IMR-90 (cell line): ENCODE data around the gene CTAG1B. TPM values are rescaled to one million over a fixed set of nuclear protein-coding genes. Genes with fewer than 3 reads are reported as not detected.

Experiments used
- ATAC-seq: fragments of 200-7000 bp; cut with Tn5 transposase; 2 replicates; pipeline ENCODE4 v1.9.1; 2020; ENCODE audit warnings: low read depth, mild to moderate bottlenecking, moderate library complexity
- BruUV-seq: library from RNA; stranded (reverse); fragments of 400-500 nt; replicated peaks from 2 replicates; lab custom pipeline; 2021; lab: Mats Ljungman, UMichigan
- CTCF ChIA-PET: fragments of 300-600 bp; formaldehyde crosslinking; extraction: SDS; loops from one replicate; lab custom pipeline; 2021; ENCODE audit warnings: antibody characterized with exemption; lab: Yijun Ruan, JAX
- POLR2A ChIA-PET: fragments of 300-600 bp; sonication (Branson Sonifier 250); formaldehyde crosslinking; loops from one replicate; lab custom pipeline; 2022; ENCODE audit warnings: antibody characterized with exemption; ENCODE audit not compliant: unreplicated experiment; lab: Charles Lee
- DNase-seq: peaks from one replicate; pipeline ENCODE4 v3.0.0; 2013
- H2AFZ ChIP-seq: replicated peaks from 2 replicates; pipeline ENCODE3; 2013; ENCODE audit warnings: low read length, mild to moderate bottlenecking; ENCODE audit not compliant: poor library complexity
- H2AK5ac ChIP-seq: 2 replicates; pipeline ENCODE4 v1.6.1; 2013; ENCODE audit warnings: low read depth, low read length, inconsistent platforms
- H2AK9ac ChIP-seq: replicated peaks from 2 replicates; pipeline ENCODE3; 2013; ENCODE audit warnings: mild to moderate bottlenecking, low read depth, low read length, moderate library complexity; ENCODE audit not compliant: poor library complexity
- H2BK120ac ChIP-seq: 2 replicates; pipeline ENCODE4 v1.6.1; 2013; ENCODE audit warnings: low read depth, low read length, inconsistent platforms
- H2BK15ac ChIP-seq: 3 replicates; pipeline ENCODE4 v1.6.1; 2013; ENCODE audit warnings: low read depth, low read length, inconsistent platforms
- H2BK20ac ChIP-seq: 2 replicates; pipeline ENCODE4 v1.6.1; 2013; ENCODE audit warnings: low read depth, mild to moderate bottlenecking, inconsistent platforms, low read length, moderate library complexity
- H2BK5ac ChIP-seq: 2 replicates; pipeline ENCODE4 v1.6.1; 2013; ENCODE audit warnings: mild to moderate bottlenecking, low read depth, low read length, inconsistent platforms; ENCODE audit not compliant: poor library complexity, severe bottlenecking
- H3K14ac ChIP-seq: replicated peaks from 2 replicates; pipeline ENCODE4 v1.6.1; 2013; ENCODE audit warnings: low read depth, low read length, inconsistent platforms
- H3K18ac ChIP-seq: 2 replicates; pipeline ENCODE4 v1.6.1; 2013; ENCODE audit warnings: low read depth, low read length, control low read depth
- H3K23ac ChIP-seq: 2 replicates; pipeline ENCODE4 v1.6.1; 2013; ENCODE audit warnings: low read depth, low read length, inconsistent platforms
- H3K27ac ChIP-seq: 2 replicates; pipeline ENCODE4 v1.5.1; 2013; ENCODE audit warnings: mild to moderate bottlenecking, control low read depth, low read length; ENCODE audit not compliant: insufficient read depth
- H3K27me3 ChIP-seq: 2 replicates; pipeline ENCODE4 v1.6.1; 2013; ENCODE audit warnings: low read length; ENCODE audit not compliant: control insufficient read depth, insufficient read depth
- H3K36me3 ChIP-seq: 2 replicates; pipeline ENCODE4 v1.6.1; 2013; ENCODE audit warnings: low read length, mixed read lengths; ENCODE audit not compliant: control insufficient read depth, insufficient read depth
- H3K4ac ChIP-seq: 2 replicates; pipeline ENCODE4 v1.6.1; 2013; ENCODE audit warnings: low read depth, low read length, inconsistent platforms
- H3K4me1 ChIP-seq: 2 replicates; pipeline ENCODE4 v1.6.1; 2013; ENCODE audit warnings: low read length, mixed read lengths; ENCODE audit not compliant: control insufficient read depth, insufficient read depth
- H3K4me2 ChIP-seq: 2 replicates; pipeline ENCODE4 v1.6.1; 2013; ENCODE audit warnings: low read depth, mild to moderate bottlenecking, control low read depth, low read length, moderate library complexity
- H3K4me3 ChIP-seq: 2 replicates; pipeline ENCODE4 v1.5.1; 2013; ENCODE audit warnings: low read depth, mild to moderate bottlenecking, control low read depth, low read length, moderate library complexity; ENCODE audit not compliant: insufficient read depth
- H3K56ac ChIP-seq: 2 replicates; pipeline ENCODE4 v1.6.1; 2013; ENCODE audit warnings: low read length, inconsistent platforms; ENCODE audit not compliant: insufficient read depth; ENCODE audit errors: extremely low read depth
- H3K79me1 ChIP-seq, 2 experiments: 2 replicates each; pipeline ENCODE4 v1.6.1; 2013; ENCODE audit warnings: low read length in 2 of 2, inconsistent platforms in 1 of 2, low read depth in 1 of 2
- H3K9ac ChIP-seq: 2 replicates; pipeline ENCODE4 v1.6.1; 2013; ENCODE audit warnings: low read depth, low read length, control low read depth
- H3K9me1 ChIP-seq: 2 replicates; pipeline ENCODE4 v1.6.1; 2013; ENCODE audit warnings: low read length, inconsistent platforms; ENCODE audit not compliant: insufficient read depth
- H3K9me3 ChIP-seq: 2 replicates; pipeline ENCODE4 v1.6.1; 2013; ENCODE audit warnings: low read length; ENCODE audit not compliant: control insufficient read depth, insufficient read depth
- H4K20me1 ChIP-seq: 2 replicates; pipeline ENCODE4 v1.6.1; 2013; ENCODE audit warnings: low read length, inconsistent platforms; ENCODE audit not compliant: insufficient read depth
- H4K5ac ChIP-seq: 2 replicates; pipeline ENCODE4 v1.6.1; 2013; ENCODE audit warnings: mild to moderate bottlenecking, low read depth, low read length, control low read depth
- H4K8ac ChIP-seq, 2 experiments: 2 replicates each; pipeline ENCODE4 v1.6.1; 2013; ENCODE audit warnings: low read depth in 2 of 2, low read length in 2 of 2, control low read depth in 1 of 2, inconsistent platforms in 1 of 2
- H4K91ac ChIP-seq: 2 replicates; pipeline ENCODE4 v1.6.1; 2013; ENCODE audit warnings: low read depth, low read length, inconsistent platforms; ENCODE audit not compliant: insufficient read depth
- BHLHE40 ChIP-seq: fragments of 150-350 bp; IDR thresholded peaks from 2 replicates; pipeline ENCODE4 v1.6.1; 2016; ENCODE audit warnings: mild to moderate bottlenecking, low read depth, low read length
- CEBPB ChIP-seq: IDR thresholded peaks from 2 replicates; pipeline ENCODE4 v1.6.1; 2012; ENCODE audit warnings: low read depth, low read length, improper control_type of control experiment
- CHD1 ChIP-seq: IDR thresholded peaks from 2 replicates; pipeline ENCODE4 v1.6.1; 2012; ENCODE audit warnings: low read depth, low read length, improper control_type of control experiment
- FOS ChIP-seq: fragments of 150-350 bp; IDR thresholded peaks from 2 replicates; pipeline ENCODE4 v1.6.1; 2016; ENCODE audit warnings: low read depth, low read length
- MAFK ChIP-seq: IDR thresholded peaks from 2 replicates; pipeline ENCODE4 v1.6.1; 2012; ENCODE audit warnings: low read depth, low read length, improper control_type of control experiment
- MAZ ChIP-seq: IDR thresholded peaks from 2 replicates; pipeline ENCODE4 v1.6.1; 2012; ENCODE audit warnings: low read depth, mild to moderate bottlenecking, low read length, improper control_type of control experiment, moderate library complexity, borderline replicate concordance
- MXI1 ChIP-seq: IDR thresholded peaks from 2 replicates; pipeline ENCODE4 v1.6.1; 2012; ENCODE audit warnings: low read depth, mild to moderate bottlenecking, low read length, moderate library complexity, borderline replicate concordance
- NFE2L2 ChIP-seq: fragments of 150-350 bp; IDR thresholded peaks from 2 replicates; pipeline ENCODE4 v1.6.1; 2016; ENCODE audit warnings: low read depth, mild to moderate bottlenecking, low read length
- POLR2A ChIP-seq: IDR thresholded peaks from 2 replicates; pipeline ENCODE4 v1.6.1; 2012; ENCODE audit warnings: mild to moderate bottlenecking, low read depth, low read length
- RAD21 ChIP-seq: IDR thresholded peaks from 2 replicates; pipeline ENCODE4 v1.6.1; 2012; ENCODE audit warnings: low read length, improper control_type of control experiment
- RCOR1 ChIP-seq: IDR thresholded peaks from 2 replicates; pipeline ENCODE4 v1.6.1; 2012; ENCODE audit warnings: mild to moderate bottlenecking, low read length, improper control_type of control experiment; ENCODE audit not compliant: insufficient replicate concordance
- RFX5 ChIP-seq: IDR thresholded peaks from 2 replicates; pipeline ENCODE4 v1.8.0; 2012; ENCODE audit warnings: low read depth, mild to moderate bottlenecking, low read length, moderate library complexity
- SMC3 ChIP-seq: fragments of 150-350 bp; IDR thresholded peaks from 2 replicates; pipeline ENCODE4 v1.6.1; 2016; ENCODE audit warnings: low read depth, mild to moderate bottlenecking, antibody characterized with exemption, low read length, moderate library complexity
- WGBS, 2 experiments: methylation state at CpG; one replicate each; pipeline versions ENCODE4 v1.1.5 to v1.1.7; 2013; ENCODE audit warnings: missing lambda C conversion rate in 2 of 2; ENCODE audit not compliant: insufficient read length in 1 of 2; ENCODE audit errors: extremely low coverage in 2 of 2; 5-methylcytosine and 5-hydroxymethylcytosine counted together
- dilution Hi-C: fragments of 300-500 bp; cut with HindIII; formaldehyde crosslinking; loops from one replicate; pipeline ENCODE4 v1.14.3; 2018; ENCODE audit warnings: low sequenced_read_pairs; ENCODE audit not compliant: unreplicated experiment
- in situ Hi-C: fragments of 300-500 bp; cut with MboI; formaldehyde crosslinking; loops from 3 replicates; pipeline ENCODE4 v1.14.3; 2019; ENCODE audit warnings: low sequenced_read_pairs, inconsistent platforms, mixed read lengths
- intact Hi-C: fragments of 100-400 bp; cut with micrococcal nuclease; formaldehyde crosslinking; loops from 2 replicates; pipeline ENCODE4 v1.10.0; 2022
- polyA plus RNA-seq, 3 experiments: library from polyadenylated mRNA; depleted of rRNA; stranded (reverse); fragments of >200 nt; gene quantifications; 2 replicates each; pipeline ENCODE4 v1.2.3, GENCODE V29; 2012; ENCODE audit warnings: low replicate concordance in 1 of 3
- total RNA-seq: library from RNA; depleted of rRNA; stranded (reverse); fragments of >200 nt; gene quantifications from 2 replicates; pipeline ENCODE4 v1.2.3, GENCODE V29; 2012
- TF ChIP-seq, protein P1 (sequence below): fragments of 150-350 bp; IDR thresholded peaks from 2 replicates; pipeline ENCODE4 v1.6.1; 2016; ENCODE audit warnings: low read depth, mild to moderate bottlenecking, low read length, moderate library complexity, borderline replicate concordance
- TF ChIP-seq, protein P2 (sequence below): conservative IDR thresholded peaks from 2 replicates; pipeline ENCODE4 v1.5.1; 2012; ENCODE audit warnings: mild to moderate bottlenecking, low read depth, low read length, improper control_type of control experiment
- TF ChIP-seq, protein P3 (sequence below): fragments of 150-350 bp; IDR thresholded peaks from 2 replicates; pipeline ENCODE4 v1.6.1; 2017; ENCODE audit warnings: mild to moderate bottlenecking, antibody characterized with exemption, low read length, low read depth

CTAG1B gene
- total and polyA plus RNA-seq, 2 of the 4 experiments (the other 2 are of a cell fraction): not detected

DNA sequence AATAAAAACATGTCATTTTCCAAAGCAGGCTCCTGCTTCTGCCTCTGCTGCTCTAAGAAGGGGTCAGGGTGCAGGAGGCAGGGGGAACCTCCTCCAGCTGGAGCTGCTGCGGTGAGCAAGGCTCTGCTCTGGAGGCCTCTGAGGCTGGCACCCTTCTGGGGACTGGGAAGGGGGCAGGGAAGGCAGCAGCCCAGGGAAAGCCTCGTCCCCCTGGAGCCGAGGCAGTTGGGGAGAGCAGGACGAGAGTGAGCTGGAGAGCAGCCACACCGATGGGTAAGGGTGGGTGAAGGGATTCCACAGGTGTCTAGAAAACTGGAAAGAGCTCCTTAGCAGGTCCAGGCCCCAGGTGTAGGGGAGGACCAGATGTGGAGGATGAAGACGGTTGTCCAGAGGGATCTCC is 36.3 kb upstream of the CTAG1B start:
- no peak for TF ChIP-seq RAD21
- no peak for TF ChIP-seq CHD1
- no peak for TF ChIP-seq RFX5
- TF ChIP-seq, protein P1, sequence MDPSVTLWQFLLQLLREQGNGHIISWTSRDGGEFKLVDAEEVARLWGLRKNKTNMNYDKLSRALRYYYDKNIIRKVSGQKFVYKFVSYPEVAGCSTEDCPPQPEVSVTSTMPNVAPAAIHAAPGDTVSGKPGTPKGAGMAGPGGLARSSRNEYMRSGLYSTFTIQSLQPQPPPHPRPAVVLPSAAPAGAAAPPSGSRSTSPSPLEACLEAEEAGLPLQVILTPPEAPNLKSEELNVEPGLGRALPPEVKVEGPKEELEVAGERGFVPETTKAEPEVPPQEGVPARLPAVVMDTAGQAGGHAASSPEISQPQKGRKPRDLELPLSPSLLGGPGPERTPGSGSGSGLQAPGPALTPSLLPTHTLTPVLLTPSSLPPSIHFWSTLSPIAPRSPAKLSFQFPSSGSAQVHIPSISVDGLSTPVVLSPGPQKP: no peak
- TF ChIP-seq, protein P2, sequence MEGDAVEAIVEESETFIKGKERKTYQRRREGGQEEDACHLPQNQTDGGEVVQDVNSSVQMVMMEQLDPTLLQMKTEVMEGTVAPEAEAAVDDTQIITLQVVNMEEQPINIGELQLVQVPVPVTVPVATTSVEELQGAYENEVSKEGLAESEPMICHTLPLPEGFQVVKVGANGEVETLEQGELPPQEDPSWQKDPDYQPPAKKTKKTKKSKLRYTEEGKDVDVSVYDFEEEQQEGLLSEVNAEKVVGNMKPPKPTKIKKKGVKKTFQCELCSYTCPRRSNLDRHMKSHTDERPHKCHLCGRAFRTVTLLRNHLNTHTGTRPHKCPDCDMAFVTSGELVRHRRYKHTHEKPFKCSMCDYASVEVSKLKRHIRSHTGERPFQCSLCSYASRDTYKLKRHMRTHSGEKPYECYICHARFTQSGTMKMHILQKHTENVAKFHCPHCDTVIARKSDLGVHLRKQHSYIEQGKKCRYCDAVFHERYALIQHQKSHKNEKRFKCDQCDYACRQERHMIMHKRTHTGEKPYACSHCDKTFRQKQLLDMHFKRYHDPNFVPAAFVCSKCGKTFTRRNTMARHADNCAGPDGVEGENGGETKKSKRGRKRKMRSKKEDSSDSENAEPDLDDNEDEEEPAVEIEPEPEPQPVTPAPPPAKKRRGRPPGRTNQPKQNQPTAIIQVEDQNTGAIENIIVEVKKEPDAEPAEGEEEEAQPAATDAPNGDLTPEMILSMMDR: no peak
- no peak for TF ChIP-seq BHLHE40
- TF ChIP-seq MAZ: no peak
- TF ChIP-seq, protein P3, sequence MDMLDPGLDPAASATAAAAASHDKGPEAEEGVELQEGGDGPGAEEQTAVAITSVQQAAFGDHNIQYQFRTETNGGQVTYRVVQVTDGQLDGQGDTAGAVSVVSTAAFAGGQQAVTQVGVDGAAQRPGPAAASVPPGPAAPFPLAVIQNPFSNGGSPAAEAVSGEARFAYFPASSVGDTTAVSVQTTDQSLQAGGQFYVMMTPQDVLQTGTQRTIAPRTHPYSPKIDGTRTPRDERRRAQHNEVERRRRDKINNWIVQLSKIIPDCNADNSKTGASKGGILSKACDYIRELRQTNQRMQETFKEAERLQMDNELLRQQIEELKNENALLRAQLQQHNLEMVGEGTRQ: no peak
- TF ChIP-seq MAFK: no peak
- no peak for TF ChIP-seq CEBPB
- no peak for TF ChIP-seq RCOR1
- TF ChIP-seq SMC3: no peak
- no peak for TF ChIP-seq FOS
- TF ChIP-seq MXI1: no peak
- TF ChIP-seq POLR2A: no peak
- no peak for TF ChIP-seq NFE2L2
- no peaks in the 10 kb centered on the region for H3K9me1 ChIP-seq
- H3K27me3 ChIP-seq: peaks cover 1% of the 10 kb centered on the region; the same call in 1 of the 2 replicates
- no peak overlapping the region for H2AK5ac ChIP-seq
- H2BK20ac ChIP-seq: no peak overlapping the region
- no peak overlapping the region for H2BK120ac ChIP-seq
- no peak overlapping the region for H2BK5ac ChIP-seq
- DNase-seq (no peak), ATAC-seq (no peak)
- H2AFZ ChIP-seq: no peak overlapping the region
- H3K14ac ChIP-seq: no peak overlapping the region
- ChIA-PET CTCF (no interaction called here), POLR2A (no interaction called here)
- H3K9me3 ChIP-seq: peaks cover 3% of the 10 kb centered on the region
- H3K9ac ChIP-seq: no peak overlapping the region
- H3K23ac ChIP-seq: no peak overlapping the region
- H4K5ac ChIP-seq: no peak overlapping the region
- WGBS, 2 experiments: 35% methylated on average over 6 of the region's 6 CpGs; no CpG with 5 or more reads in 1 of the 2 experiments
- in situ Hi-C loops: no loop called here
- H2AK9ac ChIP-seq: no peak overlapping the region
- no TSS peak for BruUV-seq
- H4K8ac ChIP-seq: no peak overlapping the region
- H3K56ac ChIP-seq: no peak overlapping the region
- no peak overlapping the region for H3K18ac ChIP-seq
- intact Hi-C loops: no loop called here
- no peak overlapping the region for H3K4me3 ChIP-seq
- no peaks in the 10 kb centered on the region for H3K79me1 ChIP-seq
- H3K27ac ChIP-seq: no peak overlapping the region
- no peak overlapping the region for H2BK15ac ChIP-seq
- no peaks in the 10 kb centered on the region for H3K36me3 ChIP-seq
- no peak overlapping the region for H3K4me2 ChIP-seq
- no peak overlapping the region for H3K4ac ChIP-seq
- no peaks in the 10 kb centered on the region for H4K20me1 ChIP-seq
- no peaks in the 10 kb centered on the region for H3K4me1 ChIP-seq
- no peak overlapping the region for H4K91ac ChIP-seq
- dilution Hi-C loops: no loop called here
